GM21619 (cell line): ENCODE results near the gene GOLPH3L.
"Not testable (repeated sequence)": the region's sequence is repeated elsewhere in the genome, so short reads cannot be mapped to it uniquely, and the experiment has no call there.

ENCODE experiments used
- ATAC-seq: cut with Tn5 transposase; IDR thresholded peaks from one replicate; pipeline ENCODE4 v1.9.1; 2021; ENCODE audit not compliant: unreplicated experiment

GOLPH3L gene

DNA sequence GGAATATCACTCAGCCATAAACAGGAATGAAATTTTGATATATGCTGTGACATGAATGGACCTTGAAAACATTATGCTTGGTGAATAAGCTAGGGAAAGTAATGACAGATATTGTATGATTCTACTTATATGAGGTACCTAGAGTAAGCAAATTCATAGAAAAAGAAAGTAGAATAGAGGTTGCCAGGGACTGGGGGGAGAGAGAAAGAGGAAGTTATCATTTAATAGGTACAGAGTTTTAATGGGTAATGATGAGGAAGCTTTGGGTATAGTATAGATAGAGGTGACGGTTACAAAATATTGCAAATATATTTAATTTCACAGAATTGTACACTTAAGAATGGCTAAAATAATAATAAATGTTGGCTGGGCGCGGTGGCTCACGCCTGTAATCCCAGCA is 36.4 kb downstream of the GOLPH3L start:
- no peak for ATAC-seq

DNA sequence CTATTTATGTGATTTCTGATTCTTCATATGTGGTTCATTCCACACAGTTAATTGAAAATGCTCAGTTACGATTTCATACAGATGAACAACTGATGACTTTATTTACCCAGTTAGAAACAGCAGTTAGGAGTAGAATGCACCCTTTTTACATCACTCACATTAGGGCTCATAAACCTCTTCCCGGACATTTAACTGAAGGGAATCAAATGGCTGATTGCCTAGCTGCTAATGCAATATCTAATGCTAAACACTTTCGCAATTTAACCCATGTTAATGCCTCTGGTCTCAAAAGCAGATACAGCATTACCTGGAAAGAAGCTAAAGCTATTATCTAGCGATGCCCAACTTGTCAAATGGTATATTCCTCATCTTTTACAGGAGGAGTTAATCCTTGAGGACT is 39.9 kb downstream of the GOLPH3L start:
- ATAC-seq, result not testable (repeated sequence)

DNA sequence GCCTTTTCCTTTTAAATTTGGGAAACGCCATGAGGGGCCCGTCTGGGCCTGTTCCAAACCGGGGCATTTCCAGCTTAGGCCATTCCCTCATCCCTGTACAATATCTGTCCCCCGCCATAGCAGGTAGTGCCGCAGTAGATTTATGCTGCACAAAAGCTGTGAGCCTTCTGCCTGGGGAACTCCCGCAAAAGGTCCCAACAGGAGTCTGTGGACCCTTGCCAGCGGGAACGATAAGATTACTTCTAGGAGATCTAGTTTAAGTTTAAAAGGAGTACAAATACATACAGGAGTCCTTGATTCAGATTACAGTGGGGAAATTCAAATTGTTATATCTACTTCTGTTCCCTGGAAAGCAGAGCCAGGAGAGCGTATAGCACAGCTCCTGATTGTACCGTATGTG is 42.3 kb downstream of the GOLPH3L start:
- not testable (repeated sequence) for ATAC-seq

DNA sequence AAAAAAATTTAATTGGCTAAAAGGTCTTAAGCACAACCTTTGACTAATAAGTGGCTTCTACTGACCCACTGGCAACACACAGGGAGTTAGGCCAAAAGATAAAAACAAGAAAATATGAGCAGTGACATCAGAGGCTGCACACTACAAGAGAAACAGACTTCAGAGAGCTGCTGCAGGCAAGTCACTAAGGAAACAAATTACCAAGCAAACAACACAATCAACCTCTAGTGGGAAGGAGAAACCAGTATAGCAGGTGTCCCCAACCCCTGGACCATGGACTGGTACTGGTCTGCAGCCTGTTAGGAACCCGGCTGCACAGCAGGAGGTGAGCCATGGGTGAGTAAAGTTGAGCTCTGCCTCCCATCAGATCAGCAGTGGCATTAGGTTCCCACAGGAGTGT is 46.8 kb downstream of the GOLPH3L start:
- no peak for ATAC-seq

DNA sequence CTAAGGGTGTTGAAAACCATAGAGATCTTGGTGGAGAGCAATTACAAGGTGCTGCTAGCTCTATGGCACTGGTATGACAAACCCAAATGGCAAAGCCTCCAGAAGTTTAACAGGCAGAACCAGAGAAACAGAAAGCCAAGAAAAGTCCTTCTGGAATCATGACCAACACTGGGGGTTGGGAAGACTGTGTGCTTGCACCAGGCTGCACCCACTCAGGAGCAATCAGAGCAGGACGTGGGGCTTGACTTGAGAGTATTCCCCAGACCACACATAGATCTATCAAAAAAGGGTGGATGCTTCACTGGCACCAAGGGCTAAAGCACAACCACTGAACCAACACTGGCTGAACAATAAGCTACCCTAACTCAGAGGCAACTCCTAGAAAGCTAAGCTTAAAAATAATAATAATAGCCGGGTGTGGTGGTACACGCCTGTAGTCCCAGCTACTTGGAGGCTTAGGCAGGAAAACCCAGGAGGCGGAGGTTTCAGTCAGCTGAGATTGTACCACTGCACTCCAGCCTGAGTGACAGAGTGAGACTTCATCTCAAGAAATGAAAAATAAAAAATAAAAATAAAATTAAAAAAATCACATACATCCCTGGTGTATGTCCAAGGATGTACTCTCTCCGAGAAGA is 47.4 kb downstream of the GOLPH3L start:
- ATAC-seq, result no peak

DNA sequence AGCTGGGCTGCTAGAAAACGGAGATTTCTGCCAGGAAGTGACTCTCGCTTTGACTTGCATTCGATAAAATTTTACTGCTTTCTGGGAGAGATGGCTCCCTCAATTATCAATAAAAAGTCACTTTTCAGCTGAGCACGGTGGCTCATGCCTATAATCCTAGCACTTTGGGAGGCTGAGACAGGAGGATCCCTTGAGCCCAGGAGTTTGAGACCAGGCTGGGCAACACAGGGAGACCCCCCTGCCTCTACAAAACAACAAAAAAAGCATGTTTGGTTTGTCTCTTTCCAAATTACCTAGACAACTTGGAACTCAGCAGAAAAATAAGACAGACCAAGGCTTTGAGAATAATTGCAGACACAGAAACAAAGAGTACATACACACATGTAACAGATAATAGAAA is 54.7 kb downstream of the GOLPH3L start:
- ATAC-seq, result no peak

DNA sequence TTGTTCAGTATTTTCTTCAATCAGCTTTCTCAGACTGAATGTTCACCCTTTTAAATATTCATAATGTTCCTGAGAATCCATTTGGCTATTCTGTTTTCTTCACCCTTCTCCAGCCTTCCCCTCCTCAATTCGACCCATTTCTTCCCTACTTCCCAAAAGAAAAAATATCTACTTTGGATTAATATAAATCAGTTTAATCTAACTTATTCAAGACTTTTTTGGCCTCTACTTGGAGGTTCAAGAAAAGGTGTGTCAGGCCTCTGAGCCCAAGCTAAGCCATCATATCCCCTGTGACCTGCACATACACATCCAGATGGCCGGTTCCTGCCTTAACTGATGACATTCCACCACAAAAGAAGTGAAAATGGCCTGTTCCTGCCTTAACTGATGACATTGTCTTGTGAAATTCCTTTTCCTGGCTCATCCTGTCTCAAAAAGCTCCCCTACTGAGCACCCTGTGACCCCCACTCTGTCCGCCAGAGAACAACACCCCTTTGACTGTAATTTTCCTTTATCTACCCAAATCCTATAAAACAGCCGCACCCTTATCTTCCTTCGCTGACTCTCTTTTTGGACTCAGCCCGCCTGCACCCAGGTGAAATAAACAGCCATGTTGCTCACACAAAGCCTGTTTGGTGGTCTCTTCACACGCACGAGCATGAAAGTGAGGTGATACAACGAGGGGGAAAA is 55.7 kb downstream of the GOLPH3L start:
- not testable (repeated sequence) for ATAC-seq

DNA sequence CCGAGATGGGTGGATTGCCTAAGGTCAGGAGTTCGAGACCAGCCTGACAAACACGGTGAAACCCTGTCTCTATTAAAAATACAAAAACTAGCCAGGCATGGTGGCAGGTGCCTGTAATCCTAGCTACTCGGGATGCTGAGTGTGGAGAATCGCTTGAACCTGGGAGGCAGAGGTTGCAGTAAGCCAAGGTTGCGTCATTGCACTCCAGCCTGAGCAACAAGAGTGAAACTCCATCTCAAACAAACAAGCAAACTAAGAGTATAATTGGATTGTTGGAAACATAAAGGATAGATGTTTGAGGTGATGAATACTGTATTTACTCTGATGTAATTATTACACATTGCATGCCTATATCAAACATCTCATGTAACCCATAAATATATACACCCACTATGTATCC is 58.5 kb downstream of the GOLPH3L start:
- not testable (repeated sequence) for ATAC-seq

DNA sequence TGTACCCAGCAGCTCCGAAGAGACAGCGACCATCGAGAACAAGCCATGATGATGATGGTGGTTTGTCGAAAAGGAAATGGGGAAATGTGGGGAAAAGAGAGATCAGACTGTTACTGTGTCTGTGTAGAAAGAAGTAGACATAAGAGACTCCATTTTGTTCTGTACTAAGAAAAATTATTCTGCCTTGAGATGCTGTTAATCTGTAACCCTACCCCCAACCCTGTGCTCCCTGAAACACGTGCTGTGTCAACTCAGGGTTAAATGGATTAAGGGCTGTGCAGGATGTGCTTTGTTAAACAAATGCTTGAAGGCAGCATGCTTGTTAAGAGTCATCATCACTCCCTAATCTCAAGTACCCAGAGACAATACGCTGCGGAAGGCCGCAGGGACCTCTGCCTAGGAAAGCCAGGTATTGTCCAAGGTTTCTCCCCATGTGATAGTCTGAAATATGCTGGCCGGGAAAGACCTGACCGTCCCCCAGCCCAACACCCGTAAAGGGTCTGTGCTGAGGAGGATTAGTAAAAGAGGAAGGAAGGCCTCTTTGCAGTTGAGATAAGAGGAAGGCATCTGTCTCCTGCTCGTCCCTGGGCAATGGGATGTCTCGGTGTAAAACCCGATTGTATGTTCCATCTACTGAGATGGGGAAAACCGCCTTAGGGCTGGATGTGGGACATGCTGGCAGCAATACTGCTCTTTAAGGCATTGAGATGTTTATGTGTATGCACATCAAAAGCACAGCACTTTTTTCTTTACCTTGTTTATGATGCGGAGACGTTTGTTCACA is 61.9 kb downstream of the GOLPH3L start:
- not testable (repeated sequence) for ATAC-seq

DNA sequence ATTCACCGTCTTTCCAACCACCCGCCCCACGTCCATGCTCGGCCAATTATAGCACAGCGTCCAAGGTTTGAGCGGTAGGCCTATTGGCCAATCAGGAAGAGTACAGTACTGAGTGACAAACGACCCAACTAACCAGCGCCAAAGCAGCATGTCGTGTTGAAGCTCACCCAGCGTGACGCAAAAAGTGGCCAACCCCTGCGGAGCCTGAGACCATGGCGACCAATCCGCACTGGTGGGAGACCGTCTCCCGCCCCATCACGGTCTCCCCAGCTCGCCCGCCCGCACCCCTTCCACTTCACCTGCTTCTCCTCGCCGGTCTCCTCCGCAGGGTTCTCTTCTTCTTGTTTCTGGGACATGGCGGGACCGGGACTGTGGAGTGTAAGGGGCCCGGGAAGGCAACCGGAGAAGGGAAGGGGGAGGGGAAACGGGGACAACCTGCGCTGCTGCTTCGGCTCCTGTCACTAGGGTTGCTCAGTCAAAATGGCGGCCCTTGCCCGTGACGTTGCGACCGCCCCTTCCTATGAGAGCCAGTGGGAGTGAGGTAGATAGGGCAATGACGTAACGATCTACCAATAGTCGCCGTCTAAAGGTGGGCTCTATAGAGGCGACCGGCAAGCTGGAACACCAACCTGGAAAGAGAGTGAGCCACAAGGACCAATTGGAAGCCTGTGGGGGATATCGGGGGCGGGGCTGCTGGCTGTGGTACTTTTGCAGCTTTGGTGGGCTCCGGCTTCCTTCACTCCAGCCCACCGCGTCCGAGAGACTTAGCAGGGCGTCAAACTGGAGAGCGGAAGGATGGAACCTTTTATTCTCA is 67.6 kb downstream of the GOLPH3L start, which contains the start of gene ENSA:
Gene ENSA, minus strand, starts transcription at position 498 of the 814 bp plus-strand sequence. Its CDS starts 142 bp downstream, at position 356.
- peak; percentile 87 for ATAC-seq

DNA sequence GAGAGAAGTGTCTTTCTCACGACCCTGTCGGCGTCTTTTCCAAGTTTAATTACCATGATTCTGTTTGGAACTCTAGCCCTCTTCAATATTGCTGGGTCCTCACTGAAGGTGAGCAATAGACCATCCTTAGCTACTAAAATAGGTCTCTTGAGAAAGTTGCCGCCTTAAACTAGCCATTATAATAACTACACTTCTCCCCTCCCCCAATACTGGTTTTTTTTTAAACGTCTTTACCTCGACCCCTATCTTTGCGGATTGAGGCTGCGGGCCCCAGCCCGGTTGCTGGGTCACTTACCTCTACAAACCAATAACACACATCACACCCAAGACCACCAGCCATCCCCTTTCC is 68.2 kb downstream of the GOLPH3L start:
- ATAC-seq, result no peak

DNA sequence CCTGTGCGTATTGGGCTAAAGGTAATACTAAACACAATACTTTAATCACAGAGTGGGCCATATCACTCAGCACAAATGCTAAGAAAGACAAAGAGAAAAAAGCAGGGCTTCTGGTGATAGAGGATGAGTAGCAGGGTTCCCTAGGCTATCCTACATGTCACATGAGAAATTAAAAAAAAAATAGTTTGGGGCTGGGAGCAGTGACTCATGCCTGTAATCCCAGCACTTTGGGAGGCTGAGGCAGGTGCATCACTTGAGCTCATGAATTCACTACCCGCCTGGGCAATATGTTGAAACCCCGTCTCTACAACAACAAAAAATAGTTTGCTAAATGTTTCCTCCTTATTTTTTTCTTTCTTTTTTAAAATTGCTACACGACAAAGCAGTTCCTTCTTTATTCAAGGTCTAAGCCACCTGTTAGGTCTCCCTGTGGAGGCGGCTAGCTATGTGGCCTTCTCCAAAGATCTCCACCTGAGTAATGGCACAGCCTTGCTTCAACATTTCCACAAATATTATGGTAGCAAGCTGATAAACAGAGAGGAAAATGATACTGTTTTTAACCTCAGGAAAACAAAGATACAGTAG is 69.0 kb downstream of the GOLPH3L start:
- no peak for ATAC-seq

DNA sequence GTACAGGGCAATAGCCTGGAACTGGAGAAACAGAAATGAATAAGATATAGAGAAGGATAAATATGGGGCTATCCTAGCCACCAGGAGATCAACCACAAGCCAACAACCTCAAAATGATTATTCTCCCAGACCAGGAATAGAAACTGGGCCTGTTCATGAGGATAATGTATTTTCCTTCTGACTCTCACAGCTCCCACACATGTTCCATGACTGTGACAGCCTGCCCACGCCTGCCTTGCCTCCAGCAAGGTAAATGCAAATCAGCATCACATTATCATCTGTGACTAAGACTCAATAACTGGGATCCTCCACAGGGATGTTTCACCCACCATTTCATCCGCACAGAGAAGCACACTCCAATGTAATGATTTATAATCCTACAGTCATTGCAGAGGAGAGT is 70.8 kb downstream of the GOLPH3L start:
- no peak for ATAC-seq

DNA sequence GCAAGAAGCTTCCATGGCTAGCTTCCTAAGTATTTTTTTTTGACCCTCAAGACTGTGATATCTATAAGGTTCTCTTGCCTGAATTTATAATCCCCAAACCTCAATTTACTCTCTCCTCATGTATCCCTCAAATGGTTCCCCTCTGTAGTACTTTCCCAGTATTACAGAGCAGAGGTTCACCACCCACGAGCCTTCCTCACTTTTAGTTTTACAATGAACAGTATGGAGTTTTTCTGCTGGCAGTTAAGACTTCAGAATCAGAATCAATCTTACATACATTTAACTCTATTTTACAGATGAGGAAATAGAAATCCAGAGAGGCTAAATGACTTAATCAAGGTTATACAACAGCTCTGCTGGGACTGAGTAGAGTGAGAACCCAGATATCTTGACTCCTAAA is 72.4 kb downstream of the GOLPH3L start:
- ATAC-seq, result not testable (repeated sequence)

DNA sequence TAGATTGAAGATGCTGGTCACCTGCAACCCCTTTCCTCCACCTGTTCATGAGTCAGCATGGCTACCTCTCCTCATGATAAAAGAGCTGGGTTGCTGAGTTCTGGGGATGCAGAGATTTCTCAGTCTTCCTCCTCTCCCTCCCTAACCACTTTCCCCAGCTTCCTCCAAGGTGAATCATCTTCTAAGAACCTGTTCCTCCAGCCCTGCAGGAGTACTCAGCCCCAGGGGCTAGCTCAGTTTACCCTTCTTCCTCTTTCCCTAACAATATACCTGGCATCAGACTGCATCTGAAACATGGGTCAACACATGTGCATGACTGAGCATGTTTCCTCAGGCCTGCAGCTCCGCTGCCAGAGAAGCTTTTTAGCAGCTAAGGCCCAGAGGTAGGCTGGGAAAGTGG is 72.8 kb downstream of the GOLPH3L start:
- ATAC-seq, result not testable (repeated sequence)

DNA sequence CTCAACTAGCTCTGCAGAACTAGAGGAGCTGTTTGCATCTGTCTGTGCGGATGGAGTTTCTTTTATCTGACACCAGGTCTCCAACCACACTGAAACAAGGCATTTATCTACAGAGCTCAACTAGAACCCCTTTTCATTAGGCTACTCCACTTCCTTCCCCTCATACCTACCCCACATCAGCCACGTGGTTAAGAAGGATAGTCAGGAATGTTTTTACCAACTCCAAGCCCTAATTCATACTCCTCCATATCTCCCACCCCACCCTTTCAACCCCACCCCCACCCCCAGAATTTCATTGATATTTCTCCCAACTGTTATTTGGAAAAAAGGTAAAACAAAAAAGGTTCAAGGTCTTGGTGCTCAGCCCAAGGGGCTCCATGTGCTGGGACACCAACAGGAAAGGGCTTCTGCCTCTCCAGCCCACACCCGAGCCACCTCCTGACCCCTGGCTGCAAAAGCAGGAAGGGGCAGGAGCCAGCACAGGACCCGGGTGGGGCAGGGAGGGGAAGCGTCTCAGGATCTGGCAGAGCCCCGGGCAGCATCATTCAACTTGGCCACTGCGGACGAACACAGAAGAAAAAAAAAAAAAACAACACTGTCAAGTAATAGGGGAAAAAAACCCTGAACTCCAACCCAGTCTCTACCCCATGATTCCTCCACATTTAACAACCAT is 74.5 kb downstream of the GOLPH3L start:
- no peak for ATAC-seq

DNA sequence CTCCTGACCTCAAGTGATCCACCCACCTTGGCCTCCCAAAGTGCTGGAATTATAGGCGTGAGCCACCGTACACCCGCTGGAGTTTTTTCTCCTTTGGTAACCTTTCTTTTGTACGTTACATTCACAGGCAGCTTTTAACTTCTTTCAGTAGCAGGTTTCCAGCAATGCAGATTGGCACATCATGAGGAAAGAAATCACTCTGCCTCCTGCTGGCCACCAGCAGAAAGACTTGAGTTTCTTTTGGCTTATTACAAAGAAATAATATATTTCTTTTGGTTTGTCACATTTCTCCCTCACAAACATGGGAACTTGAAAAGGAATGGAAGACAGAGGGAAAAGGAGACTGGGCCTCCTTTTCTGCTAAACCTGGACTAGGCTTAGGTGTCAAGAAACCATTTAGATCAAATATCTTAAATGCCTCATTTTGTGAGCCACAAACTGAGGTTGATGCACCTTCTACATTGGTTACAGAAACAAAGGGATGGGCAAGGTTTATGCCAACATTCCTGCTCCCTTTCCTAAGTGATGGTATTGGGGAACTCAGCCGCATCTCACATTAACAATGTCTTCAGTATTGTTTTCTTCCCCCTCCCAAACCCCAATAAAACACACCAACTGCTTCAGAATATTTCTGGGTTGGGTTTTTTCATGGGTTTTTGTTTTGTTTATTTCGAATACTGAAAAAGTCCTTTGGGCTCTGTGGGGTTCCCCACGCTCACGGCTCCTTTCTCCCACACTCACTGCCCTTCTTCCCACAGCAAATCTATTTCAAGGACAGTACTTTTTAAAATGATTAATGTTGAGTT is 75.3 kb downstream of the GOLPH3L start:
- no peak for ATAC-seq

DNA sequence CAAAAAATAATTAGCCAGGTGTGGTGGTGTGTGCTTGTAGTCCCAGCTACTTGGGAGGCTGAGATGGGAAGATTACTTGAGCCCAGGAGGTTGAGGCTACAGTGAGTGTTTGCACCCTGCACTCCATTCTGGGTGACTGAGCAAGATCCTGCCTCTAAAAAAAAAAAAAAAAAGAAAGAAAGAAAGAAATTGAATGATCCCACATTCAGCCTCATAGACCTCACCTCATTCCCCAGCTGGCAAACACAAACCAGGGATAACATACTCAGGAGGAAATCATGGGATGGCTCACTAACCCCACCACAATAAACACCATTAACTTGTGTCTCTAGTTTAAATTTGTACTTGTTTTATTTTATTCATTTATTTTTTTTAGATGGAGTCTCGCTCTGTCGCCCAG is 76.0 kb downstream of the GOLPH3L start:
- ATAC-seq, result no peak
